Activated naive CD4-positive, alpha-beta T cell treated with anti-CD3 and anti-CD28 coated beads, Interleukin-2, amount 50 U/mL, for 24 hours (primary cell): Measurements from ENCODE around the gene EDEM3.

Source experiments
- H3K27ac Mint-ChIP-seq: one replicate; pipeline ENCODE4 v1.8.0; 2021; ENCODE audit warnings: mild to moderate bottlenecking, mixed read lengths
- H3K27me3 Mint-ChIP-seq: one replicate; pipeline ENCODE4 v1.8.0; 2021; ENCODE audit warnings: mixed read lengths
- H3K36me3 Mint-ChIP-seq: one replicate; pipeline ENCODE4 v1.8.0; 2021; ENCODE audit warnings: mixed read lengths
- H3K4me1 Mint-ChIP-seq: one replicate; pipeline ENCODE4 v1.8.0; 2021; ENCODE audit warnings: mixed read lengths
- H3K4me3 Mint-ChIP-seq: one replicate; pipeline ENCODE4 v1.8.0; 2021; ENCODE audit warnings: mild to moderate bottlenecking, mixed read lengths
- H3K9me3 Mint-ChIP-seq: one replicate; pipeline ENCODE4 v1.8.0; 2021; ENCODE audit warnings: mixed read lengths

EDEM3 gene

DNA sequence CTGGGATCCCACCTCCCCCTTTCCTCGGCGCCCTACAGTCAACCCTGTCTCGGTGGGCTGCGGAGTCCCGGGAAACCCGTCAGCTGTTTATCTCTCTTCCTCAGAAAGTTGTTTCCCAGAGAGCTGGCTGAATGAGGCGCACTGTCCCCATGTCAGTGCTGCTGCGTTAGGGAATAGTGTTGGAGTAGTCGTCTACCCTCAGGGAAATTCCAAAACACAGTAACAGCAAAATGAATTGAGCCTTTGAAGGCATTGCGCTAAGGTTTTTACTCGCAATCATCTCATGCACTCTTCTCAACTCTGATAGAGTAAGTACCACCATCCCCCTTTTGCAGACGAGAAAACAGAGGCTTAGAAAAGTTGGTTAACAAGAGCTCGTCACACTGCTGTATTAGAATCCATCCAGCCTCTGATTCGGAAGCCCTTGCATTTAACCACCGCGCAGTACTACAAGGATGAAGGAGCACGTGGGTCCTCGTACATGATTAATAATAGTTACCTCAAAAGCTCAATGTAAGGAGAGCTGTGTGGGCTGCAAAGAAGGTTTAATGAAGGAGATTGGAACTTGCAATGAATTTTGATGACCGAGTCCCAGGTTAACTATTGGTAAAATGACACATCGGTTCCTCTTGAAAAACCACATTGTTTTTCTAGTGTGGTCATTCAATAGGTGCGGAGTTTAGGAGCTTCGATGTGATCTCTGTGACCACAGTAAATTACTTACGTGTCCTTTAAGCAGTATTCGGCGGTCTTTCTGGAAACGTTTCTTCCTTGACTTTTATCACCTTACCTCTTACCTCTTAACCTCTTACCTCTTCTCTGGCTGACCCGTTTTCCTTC is 788 bp upstream of the EDEM3 start:
- Mint-ChIP-seq H3K4me3 (peak overlapping the region; percentile 96), H3K36me3 (peaks cover 2% of the 10 kb centered on the region), H3K4me1 (peaks cover 41% of the 10 kb centered on the region), H3K9me3 (no peaks in the 10 kb centered on the region), H3K27me3 (no peaks in the 10 kb centered on the region), H3K27ac (peak overlapping the region; percentile 89)

DNA sequence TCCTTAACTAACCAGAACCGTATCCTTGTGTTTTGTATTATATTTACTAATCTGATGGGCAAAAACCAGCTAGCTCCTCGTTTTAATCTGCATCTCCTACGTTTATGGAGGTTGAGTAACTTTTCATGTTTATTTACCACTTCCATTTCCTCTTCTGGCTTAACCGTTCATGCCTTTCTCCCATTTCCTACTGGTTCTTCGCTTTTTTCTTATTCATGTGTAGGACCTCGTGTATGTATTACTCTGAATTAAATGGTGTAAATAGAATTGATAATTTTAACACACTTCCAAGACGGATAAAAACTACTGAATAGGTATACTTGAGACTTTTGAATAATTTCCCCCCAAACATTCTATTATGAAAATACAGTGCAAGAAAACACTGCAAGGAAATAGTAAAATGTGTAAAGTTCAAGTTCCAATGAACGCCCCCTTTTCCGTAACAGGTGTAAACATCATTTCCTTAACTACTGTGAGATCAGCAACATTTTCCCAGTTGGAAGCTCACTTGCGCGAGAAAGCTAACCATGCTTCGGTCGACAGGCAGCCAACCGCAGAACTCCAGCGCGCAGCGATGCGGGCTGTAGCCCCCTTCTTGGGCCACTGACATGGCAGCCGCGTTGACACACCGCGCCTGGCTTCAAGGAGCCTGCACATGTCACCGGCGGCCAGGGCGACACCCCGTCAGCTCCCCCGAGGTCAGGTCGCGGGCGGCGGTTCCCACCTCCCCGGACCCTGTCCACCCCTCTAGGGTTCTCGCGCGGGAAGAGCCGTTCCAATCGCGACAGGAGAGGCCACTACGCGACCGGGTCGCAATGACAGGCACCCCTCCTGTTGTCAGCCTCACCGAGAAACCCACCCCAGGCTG is 816 bp downstream of the EDEM3 start:
- Mint-ChIP-seq H3K9me3 (no peaks in the 10 kb centered on the region), H3K27me3 (no peaks in the 10 kb centered on the region), H3K36me3 (peaks cover 2% of the 10 kb centered on the region), H3K4me1 (peaks cover 55% of the 10 kb centered on the region), H3K27ac (peak overlapping the region; percentile 78), H3K4me3 (peak overlapping the region; percentile 96)

- Mint-ChIP-seq H3K27me3 (no peaks in the 10 kb centered on the region), H3K27ac (peak overlapping the region; percentile 78), H3K36me3 (peaks cover 2% of the 10 kb centered on the region), H3K4me1 (peaks cover 57% of the 10 kb centered on the region), H3K4me3 (peak overlapping the region; percentile 96), H3K9me3 (no peaks in the 10 kb centered on the region)
Observed at GRCh38 chr1:184753117-184753516, 1.5 kb downstream of the EDEM3 start.

GRCh38 chr1:184752656-184753055 is 2.0 kb downstream of the EDEM3 start:
- Mint-ChIP-seq H3K4me1 (peaks cover 61% of the 10 kb centered on the region), H3K4me3 (peak overlapping the region; percentile 96), H3K9me3 (no peaks in the 10 kb centered on the region), H3K27ac (no peak overlapping the region), H3K36me3 (peaks cover 2% of the 10 kb centered on the region), H3K27me3 (no peaks in the 10 kb centered on the region)

GRCh38 chr1:184748740-184749139 is 5.9 kb downstream of the EDEM3 start:
- H3K4me1 Mint-ChIP-seq = peaks cover 84% of the 10 kb centered on the region
- no peaks in the 10 kb centered on the region for H3K9me3 Mint-ChIP-seq
- no peaks in the 10 kb centered on the region for H3K27me3 Mint-ChIP-seq
- H3K36me3 Mint-ChIP-seq = peaks cover 5% of the 10 kb centered on the region
- no peak overlapping the region for H3K4me3 Mint-ChIP-seq
- H3K27ac Mint-ChIP-seq = no peak overlapping the region

GRCh38 chr1:184747089-184747955 is 7.3 kb downstream of the EDEM3 start:
- Mint-ChIP-seq H3K27ac (no peak overlapping the region), H3K36me3 (peaks cover 5% of the 10 kb centered on the region)

DNA sequence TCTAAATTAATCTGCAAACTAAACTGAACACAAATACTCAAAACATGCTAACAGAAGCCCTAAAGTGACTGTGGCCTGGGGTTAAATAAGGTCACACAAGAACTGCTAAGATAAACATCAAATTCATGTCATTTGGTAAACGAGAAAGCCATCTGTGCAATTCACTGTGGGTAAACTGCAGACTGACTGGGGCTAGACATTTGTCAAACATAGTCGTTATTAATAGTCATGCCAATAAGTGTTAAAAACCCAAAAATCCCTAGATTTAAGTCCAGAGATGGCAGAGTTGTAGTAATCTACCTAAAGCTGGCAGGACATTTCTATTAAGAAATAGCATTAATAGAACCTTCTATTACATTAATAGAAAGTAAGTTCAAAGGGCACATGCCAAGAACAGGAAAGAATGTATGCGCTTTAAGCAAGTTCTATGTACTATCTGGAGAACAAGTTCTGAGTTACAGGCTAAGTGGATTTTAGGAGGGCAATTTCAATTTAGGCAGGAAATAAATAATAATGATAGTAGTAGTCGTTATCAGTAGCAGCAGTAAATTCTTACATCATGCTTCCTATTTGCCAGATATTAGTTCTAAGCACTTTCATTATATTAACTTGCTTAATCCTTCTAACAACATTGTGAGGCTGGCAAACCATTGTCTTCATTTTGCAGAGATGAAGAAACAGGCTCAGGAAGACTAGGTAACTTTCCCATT is 8.6 kb downstream of the EDEM3 start:
- Mint-ChIP-seq H3K36me3 (peaks cover 3% of the 10 kb centered on the region), H3K27me3 (no peaks in the 10 kb centered on the region), H3K9me3 (no peaks in the 10 kb centered on the region), H3K4me3 (peak overlapping the region; percentile 15), H3K4me1 (peaks cover 79% of the 10 kb centered on the region), H3K27ac (peak overlapping the region; percentile 73)

More at GRCh38 chr1:184747089-184747955, 7.3 kb downstream of the EDEM3 start:
- Mint-ChIP-seq H3K4me3 (no peak overlapping the region), H3K27me3 (no peaks in the 10 kb centered on the region), H3K4me1 (peaks cover 80% of the 10 kb centered on the region), H3K9me3 (no peaks in the 10 kb centered on the region)

- peaks cover 81% of the 10 kb centered on the region for H3K4me1 Mint-ChIP-seq
- peaks cover 3% of the 10 kb centered on the region for H3K36me3 Mint-ChIP-seq
- H3K27me3 Mint-ChIP-seq = no peaks in the 10 kb centered on the region
- H3K4me3 Mint-ChIP-seq = no peak overlapping the region
- no peaks in the 10 kb centered on the region for H3K9me3 Mint-ChIP-seq
- peak overlapping the region; percentile 43 for H3K27ac Mint-ChIP-seq
Observed at GRCh38 chr1:184745110-184745509, 9.5 kb downstream of the EDEM3 start.

- Mint-ChIP-seq H3K27ac (peak overlapping the region; percentile 81), H3K4me1 (peaks cover 70% of the 10 kb centered on the region), H3K36me3 (peaks cover 3% of the 10 kb centered on the region), H3K4me3 (peak overlapping the region; percentile 60), H3K27me3 (no peaks in the 10 kb centered on the region), H3K9me3 (no peaks in the 10 kb centered on the region)
Observed at GRCh38 chr1:184743062-184743756, 11.4 kb downstream of the EDEM3 start.

GRCh38 chr1:184740344-184740743 is 14.3 kb downstream of the EDEM3 start:
- Mint-ChIP-seq H3K4me1 (peaks cover 48% of the 10 kb centered on the region), H3K27me3 (no peaks in the 10 kb centered on the region), H3K27ac (no peak overlapping the region), H3K9me3 (no peaks in the 10 kb centered on the region), H3K4me3 (no peak overlapping the region), H3K36me3 (peaks cover 11% of the 10 kb centered on the region)

GRCh38 chr1:184739796-184740195 is 14.9 kb downstream of the EDEM3 start:
- peaks cover 11% of the 10 kb centered on the region for H3K36me3 Mint-ChIP-seq
- peaks cover 43% of the 10 kb centered on the region for H3K4me1 Mint-ChIP-seq

GRCh38 chr1:184739070-184739469 is 15.6 kb downstream of the EDEM3 start:
- Mint-ChIP-seq H3K9me3 (no peaks in the 10 kb centered on the region), H3K4me3 (no peak overlapping the region), H3K27ac (no peak overlapping the region), H3K4me1 (peaks cover 36% of the 10 kb centered on the region), H3K36me3 (peaks cover 12% of the 10 kb centered on the region), H3K27me3 (no peaks in the 10 kb centered on the region)

More at GRCh38 chr1:184739796-184740195, 14.9 kb downstream of the EDEM3 start:
- no peak overlapping the region for H3K27ac Mint-ChIP-seq
- H3K27me3 Mint-ChIP-seq = no peaks in the 10 kb centered on the region
- H3K4me3 Mint-ChIP-seq = no peak overlapping the region
- no peaks in the 10 kb centered on the region for H3K9me3 Mint-ChIP-seq

DNA sequence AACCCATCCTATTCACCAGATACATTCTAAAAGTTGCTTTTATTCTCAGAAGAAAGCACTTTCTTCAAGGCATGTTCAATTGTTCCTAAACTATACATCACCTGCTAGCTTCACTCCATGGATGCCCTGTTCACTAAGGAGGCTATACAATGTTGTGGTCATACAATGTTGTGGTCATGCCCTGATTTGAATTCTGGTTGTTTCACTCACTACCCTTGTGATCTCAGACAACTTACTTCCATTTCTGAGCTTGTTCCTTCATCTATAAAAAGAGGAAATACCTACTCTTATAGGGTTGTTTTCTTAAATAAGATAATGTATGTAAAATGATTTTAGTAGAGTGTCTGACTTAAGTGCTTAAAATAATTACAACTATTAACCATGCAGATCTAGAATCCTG is 19.7 kb downstream of the EDEM3 start:
- Mint-ChIP-seq H3K9me3 (no peaks in the 10 kb centered on the region), H3K4me1 (peaks cover 18% of the 10 kb centered on the region), H3K27me3 (no peaks in the 10 kb centered on the region), H3K27ac (no peak overlapping the region), H3K36me3 (peaks cover 20% of the 10 kb centered on the region), H3K4me3 (no peak overlapping the region)

- Mint-ChIP-seq H3K4me1 (peaks cover 6% of the 10 kb centered on the region), H3K27me3 (no peaks in the 10 kb centered on the region), H3K9me3 (no peaks in the 10 kb centered on the region), H3K36me3 (peaks cover 15% of the 10 kb centered on the region), H3K4me3 (no peak overlapping the region), H3K27ac (no peak overlapping the region)
Observed at GRCh38 chr1:184724843-184725242, 29.8 kb downstream of the EDEM3 start.
